ENCODE results near the gene SERPINC1. TPM values are rescaled to one million over a fixed set of nuclear protein-coding genes. Genes with fewer than 3 reads are reported as not detected.

Gene SERPINC1
- total and polyA plus RNA-seq, 9 of the 15 experiments (the other 6 are each of a cell fraction or from before 2014, with no cell fraction given): 0.07 to 1.2 (median 0.50) TPM

GRCh38 chr1:173960625-173961024 is 43.5 kb upstream of the SERPINC1 start (continued):
- TF ChIP-seq SMAD1 (IDR thresholded peaks at IDR 0.05; ENCODE audit: low read depth, low read length, partially characterized antibody) (no peak), ZFPM2 (CRISPR knock-in tag; IDR thresholded peaks at IDR 0.05) (no peak), EP400 (IDR thresholded peaks at IDR 0.05) (0 out of 2 replicates have a peak, but pooled peaks have one; percentile 12), HMGXB4 (CRISPR knock-in tag; IDR thresholded peaks at IDR 0.05) (no peak), ZNF717 (CRISPR knock-in tag; IDR thresholded peaks at IDR 0.05) (no peak), SIN3B (IDR thresholded peaks at IDR 0.05; ENCODE audit: low read depth) (no peak), ZNF316 (IDR thresholded peaks at IDR 0.05) (peak; percentile 90), TCFL5 (CRISPR knock-in tag; conservative IDR thresholded peaks at IDR 0.05) (no peak), CREB1 (IDR thresholded peaks at IDR 0.05) (no peak), CREB1 (CRISPR knock-in tag; IDR thresholded peaks at IDR 0.05) (no peak), ZNF589 (CRISPR knock-in tag; IDR thresholded peaks at IDR 0.05; ENCODE audit: low read depth) (no peak), L3MBTL2 (IDR thresholded peaks at IDR 0.05) (no peak), SP2 (IDR thresholded peaks at IDR 0.05; ENCODE audit: extremely low read depth, low read depth, low read length, poor library complexity, severe bottlenecking) (no peak), CBX3 (IDR thresholded peaks at IDR 0.05; ENCODE audit: borderline replicate concordance in 1 of 2, low read length in 2 of 2) (no peak), NELFE (IDR thresholded peaks at IDR 0.05; ENCODE audit: insufficient read depth, insufficient read length) (no peak), ZNF431 (CRISPR knock-in tag; IDR thresholded peaks at IDR 0.05) (no peak), JUN (IDR thresholded peaks at IDR 0.05; ENCODE audit: borderline replicate concordance, low read depth, low read length) (no peak), JUN (CRISPR knock-in tag; IDR thresholded peaks at IDR 0.05; ENCODE audit: borderline replicate concordance) (no peak), CBX5 (IDR thresholded peaks at IDR 0.05; ENCODE audit: borderline replicate concordance, low read depth) (no peak), ZSCAN32 (CRISPR knock-in tag; IDR thresholded peaks at IDR 0.05) (no peak), ZNF239 (CRISPR knock-in tag; IDR thresholded peaks at IDR 0.05) (no peak)
- TF ChIP-seq, protein P1, sequence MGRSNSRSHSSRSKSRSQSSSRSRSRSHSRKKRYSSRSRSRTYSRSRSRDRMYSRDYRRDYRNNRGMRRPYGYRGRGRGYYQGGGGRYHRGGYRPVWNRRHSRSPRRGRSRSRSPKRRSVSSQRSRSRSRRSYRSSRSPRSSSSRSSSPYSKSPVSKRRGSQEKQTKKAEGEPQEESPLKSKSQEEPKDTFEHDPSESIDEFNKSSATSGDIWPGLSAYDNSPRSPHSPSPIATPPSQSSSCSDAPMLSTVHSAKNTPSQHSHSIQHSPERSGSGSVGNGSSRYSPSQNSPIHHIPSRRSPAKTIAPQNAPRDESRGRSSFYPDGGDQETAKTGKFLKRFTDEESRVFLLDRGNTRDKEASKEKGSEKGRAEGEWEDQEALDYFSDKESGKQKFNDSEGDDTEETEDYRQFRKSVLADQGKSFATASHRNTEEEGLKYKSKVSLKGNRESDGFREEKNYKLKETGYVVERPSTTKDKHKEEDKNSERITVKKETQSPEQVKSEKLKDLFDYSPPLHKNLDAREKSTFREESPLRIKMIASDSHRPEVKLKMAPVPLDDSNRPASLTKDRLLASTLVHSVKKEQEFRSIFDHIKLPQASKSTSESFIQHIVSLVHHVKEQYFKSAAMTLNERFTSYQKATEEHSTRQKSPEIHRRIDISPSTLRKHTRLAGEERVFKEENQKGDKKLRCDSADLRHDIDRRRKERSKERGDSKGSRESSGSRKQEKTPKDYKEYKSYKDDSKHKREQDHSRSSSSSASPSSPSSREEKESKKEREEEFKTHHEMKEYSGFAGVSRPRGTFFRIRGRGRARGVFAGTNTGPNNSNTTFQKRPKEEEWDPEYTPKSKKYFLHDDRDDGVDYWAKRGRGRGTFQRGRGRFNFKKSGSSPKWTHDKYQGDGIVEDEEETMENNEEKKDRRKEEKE (IDR thresholded peaks at IDR 0.05; ENCODE audit: borderline replicate concordance in 1 of 2, control insufficient read depth in 1 of 2, low read depth in 2 of 2, low read length in 1 of 2): no peak
- TF ChIP-seq, protein P2, sequence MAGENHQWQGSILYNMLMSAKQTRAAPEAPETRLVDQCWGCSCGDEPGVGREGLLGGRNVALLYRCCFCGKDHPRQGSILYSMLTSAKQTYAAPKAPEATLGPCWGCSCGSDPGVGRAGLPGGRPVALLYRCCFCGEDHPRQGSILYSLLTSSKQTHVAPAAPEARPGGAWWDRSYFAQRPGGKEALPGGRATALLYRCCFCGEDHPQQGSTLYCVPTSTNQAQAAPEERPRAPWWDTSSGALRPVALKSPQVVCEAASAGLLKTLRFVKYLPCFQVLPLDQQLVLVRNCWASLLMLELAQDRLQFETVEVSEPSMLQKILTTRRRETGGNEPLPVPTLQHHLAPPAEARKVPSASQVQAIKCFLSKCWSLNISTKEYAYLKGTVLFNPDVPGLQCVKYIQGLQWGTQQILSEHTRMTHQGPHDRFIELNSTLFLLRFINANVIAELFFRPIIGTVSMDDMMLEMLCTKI (IDR thresholded peaks at IDR 0.05; ENCODE audit: partially characterized antibody): no peak
- TF ChIP-seq, protein P3, sequence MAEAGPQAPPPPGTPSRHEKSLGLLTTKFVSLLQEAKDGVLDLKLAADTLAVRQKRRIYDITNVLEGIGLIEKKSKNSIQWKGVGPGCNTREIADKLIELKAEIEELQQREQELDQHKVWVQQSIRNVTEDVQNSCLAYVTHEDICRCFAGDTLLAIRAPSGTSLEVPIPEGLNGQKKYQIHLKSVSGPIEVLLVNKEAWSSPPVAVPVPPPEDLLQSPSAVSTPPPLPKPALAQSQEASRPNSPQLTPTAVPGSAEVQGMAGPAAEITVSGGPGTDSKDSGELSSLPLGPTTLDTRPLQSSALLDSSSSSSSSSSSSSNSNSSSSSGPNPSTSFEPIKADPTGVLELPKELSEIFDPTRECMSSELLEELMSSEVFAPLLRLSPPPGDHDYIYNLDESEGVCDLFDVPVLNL (CRISPR knock-in tag; IDR thresholded peaks at IDR 0.05; ENCODE audit: low read depth): no peak

All from K562 (cell line).